Loucy (cell line): ENCODE data around the gene TMCC3.

Source experiments
- CTCF ChIP-seq: fragments of 200-600 bp; sonication (generic); conservative IDR thresholded peaks from 2 replicates; pipeline ENCODE4 v1.5.1; 2014; ENCODE audit warnings: mild to moderate bottlenecking, antibody characterized with exemption, low read length
- EZH2phosphoT487 ChIP-seq: fragments of 200-600 bp; IDR thresholded peaks from 2 replicates; pipeline ENCODE4 v1.6.1; 2018; ENCODE audit warnings: antibody characterized with exemption, mild to moderate bottlenecking, moderate library complexity, borderline replicate concordance

GRCh38 chr12:94660436-94660835 lies 10.1 kb upstream of the TMCC3 start:
- TF ChIP-seq CTCF = no peak
- no peak for TF ChIP-seq EZH2phosphoT487
